ENCODE measurements around the gene IFT52.
A peak's percentile ranks its signal among the peaks of the same experiment; 100 is the strongest.

The IFT52 gene

DNA sequence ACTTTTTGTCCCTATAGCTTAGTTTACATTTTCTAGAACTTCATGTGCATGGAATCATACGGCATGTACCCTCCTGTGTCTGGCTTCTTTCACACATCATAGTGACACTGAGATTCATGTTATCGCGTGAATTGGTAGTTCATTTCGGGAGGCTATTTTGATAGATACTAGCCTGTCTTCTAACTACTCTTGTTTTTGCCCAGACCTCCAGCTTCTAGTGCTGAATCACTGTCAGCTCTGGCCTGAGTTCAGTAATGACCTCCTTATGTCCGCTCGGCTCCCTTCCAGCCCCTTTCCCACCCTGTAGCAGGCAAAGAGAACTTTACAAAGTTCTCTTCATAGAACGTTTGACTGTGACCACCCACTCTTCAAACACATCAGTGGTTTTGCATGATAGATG is 90.2 kb downstream of the IFT52 start:
- H2AFZ ChIP-seq (ENCODE audit: low read depth) = no peak overlapping the region
- H4K20me1 ChIP-seq (ENCODE audit: insufficient read depth) = no peaks in the 10 kb centered on the region
- H3K27ac ChIP-seq = peak overlapping the region; percentile 99
- peaks cover 77% of the 10 kb centered on the region for H3K79me2 ChIP-seq (ENCODE audit: insufficient read depth, low read depth)
- TF ChIP-seq, protein P1, sequence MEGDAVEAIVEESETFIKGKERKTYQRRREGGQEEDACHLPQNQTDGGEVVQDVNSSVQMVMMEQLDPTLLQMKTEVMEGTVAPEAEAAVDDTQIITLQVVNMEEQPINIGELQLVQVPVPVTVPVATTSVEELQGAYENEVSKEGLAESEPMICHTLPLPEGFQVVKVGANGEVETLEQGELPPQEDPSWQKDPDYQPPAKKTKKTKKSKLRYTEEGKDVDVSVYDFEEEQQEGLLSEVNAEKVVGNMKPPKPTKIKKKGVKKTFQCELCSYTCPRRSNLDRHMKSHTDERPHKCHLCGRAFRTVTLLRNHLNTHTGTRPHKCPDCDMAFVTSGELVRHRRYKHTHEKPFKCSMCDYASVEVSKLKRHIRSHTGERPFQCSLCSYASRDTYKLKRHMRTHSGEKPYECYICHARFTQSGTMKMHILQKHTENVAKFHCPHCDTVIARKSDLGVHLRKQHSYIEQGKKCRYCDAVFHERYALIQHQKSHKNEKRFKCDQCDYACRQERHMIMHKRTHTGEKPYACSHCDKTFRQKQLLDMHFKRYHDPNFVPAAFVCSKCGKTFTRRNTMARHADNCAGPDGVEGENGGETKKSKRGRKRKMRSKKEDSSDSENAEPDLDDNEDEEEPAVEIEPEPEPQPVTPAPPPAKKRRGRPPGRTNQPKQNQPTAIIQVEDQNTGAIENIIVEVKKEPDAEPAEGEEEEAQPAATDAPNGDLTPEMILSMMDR (conservative IDR thresholded peaks at IDR 0.05; ENCODE audit: low read depth, low read length) = no peak
- no peak overlapping the region for H3K4me3 ChIP-seq (IDR thresholded peaks at IDR 0.05; ENCODE audit: insufficient read depth, low read depth, low read length)
- peaks cover 11% of the 10 kb centered on the region; the same call in 1 of the 2 replicates for H3K36me3 ChIP-seq (ENCODE audit: insufficient read depth)
- H3K9ac ChIP-seq = peak overlapping the region; percentile 90
- H3K4me2 ChIP-seq = peak overlapping the region; percentile 89
- H3K27me3 ChIP-seq (ENCODE audit: insufficient read depth, low read depth) = no peaks in the 10 kb centered on the region
- peaks cover 83% of the 10 kb centered on the region for H3K4me1 ChIP-seq (ENCODE audit: low read depth, poor library complexity, severe bottlenecking)

DNA sequence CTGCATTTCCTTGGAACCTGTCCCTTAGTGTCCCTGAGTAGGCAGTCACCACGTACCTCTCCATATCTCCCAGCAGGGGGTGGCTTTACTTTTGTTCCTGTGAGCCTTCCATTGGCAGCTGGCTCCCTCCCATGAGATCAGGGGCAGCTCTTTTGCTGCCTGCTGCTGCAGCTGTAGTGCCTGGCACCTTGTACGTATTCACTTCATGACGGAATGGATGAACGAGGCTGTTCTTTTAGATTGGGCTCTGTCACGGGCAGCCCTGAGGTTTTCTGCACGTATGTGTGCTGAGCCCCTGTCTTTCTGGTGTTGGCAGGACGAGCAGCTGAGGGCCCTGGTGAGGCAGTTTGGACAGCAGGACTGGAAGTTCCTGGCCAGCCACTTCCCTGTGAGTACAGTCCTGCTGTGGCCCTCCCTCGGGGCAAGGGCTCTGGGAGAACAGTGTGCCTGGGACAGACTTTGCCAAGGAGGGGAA is 90.8 kb downstream of the IFT52 start:
- Histone ChIP-seq H3K4me1 (ENCODE audit: low read depth, poor library complexity, severe bottlenecking) (peaks cover 83% of the 10 kb centered on the region), H3K27ac (peak overlapping the region; percentile 99), H4K20me1 (ENCODE audit: insufficient read depth) (no peaks in the 10 kb centered on the region), H3K36me3 (ENCODE audit: insufficient read depth) (peaks cover 12% of the 10 kb centered on the region), H3K27me3 (ENCODE audit: insufficient read depth, low read depth) (no peaks in the 10 kb centered on the region), H3K4me2 (peak overlapping the region; percentile 89), H2AFZ (ENCODE audit: low read depth) (no peak overlapping the region), H3K4me3 (IDR thresholded peaks at IDR 0.05; ENCODE audit: insufficient read depth, low read depth, low read length) (no peak overlapping the region), H3K79me2 (ENCODE audit: insufficient read depth, low read depth) (peaks cover 77% of the 10 kb centered on the region), H3K9ac (peak overlapping the region; percentile 90)
- TF ChIP-seq, protein P1 (conservative IDR thresholded peaks at IDR 0.05; ENCODE audit: low read depth, low read length) = peak; percentile 72

DNA sequence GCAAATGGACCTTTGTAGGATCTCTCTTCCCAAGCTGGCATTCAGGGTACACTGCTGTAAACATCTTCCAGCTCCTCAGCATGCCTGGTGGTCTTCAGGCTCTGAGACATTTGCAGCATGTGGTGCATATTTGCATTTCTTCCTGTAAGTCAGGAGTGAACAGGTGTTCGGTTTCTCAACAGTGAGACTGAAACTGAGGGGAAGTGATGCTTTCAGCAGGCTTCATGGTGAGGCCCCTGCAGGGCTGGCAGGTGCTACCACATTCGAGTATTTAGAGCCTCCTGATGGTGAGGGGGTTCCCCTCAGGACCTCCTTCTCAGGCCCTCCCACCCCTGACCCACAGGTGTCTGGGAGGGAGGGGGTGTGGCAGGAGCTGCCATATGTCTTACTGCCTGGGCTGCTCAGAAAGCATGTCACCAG is 91.3 kb downstream of the IFT52 start:
- Histone ChIP-seq H4K20me1 (ENCODE audit: insufficient read depth) (no peaks in the 10 kb centered on the region), H2AFZ (ENCODE audit: low read depth) (peak overlapping the region; percentile 25; the same call in 1 of the 2 replicates), H3K4me3 (IDR thresholded peaks at IDR 0.05; ENCODE audit: insufficient read depth, low read depth, low read length) (peak overlapping the region; percentile 7)

DNA sequence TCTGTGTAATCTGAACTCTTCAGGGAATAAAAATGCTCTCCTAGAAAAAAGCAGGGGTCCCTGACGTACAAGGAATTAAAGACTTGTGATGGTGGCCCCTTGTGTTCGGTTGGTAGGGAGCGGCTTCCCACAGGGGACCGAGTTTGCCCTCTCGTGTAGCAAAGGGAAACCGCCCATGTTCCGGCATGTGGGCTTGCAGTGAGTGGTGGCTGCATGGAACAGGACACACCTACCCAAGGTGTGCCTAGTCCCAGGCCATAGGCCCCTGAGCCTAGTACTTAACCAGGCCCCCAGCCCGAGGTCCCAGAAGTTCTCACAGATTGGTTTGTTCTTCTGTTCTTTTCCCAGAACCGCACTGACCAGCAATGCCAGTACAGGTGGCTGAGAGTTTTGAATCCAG is 91.7 kb downstream of the IFT52 start:
- H3K36me3 ChIP-seq (ENCODE audit: insufficient read depth) = peaks cover 21% of the 10 kb centered on the region
- peaks cover 83% of the 10 kb centered on the region for H3K4me1 ChIP-seq (ENCODE audit: low read depth, poor library complexity, severe bottlenecking)
- H3K4me3 ChIP-seq (IDR thresholded peaks at IDR 0.05; ENCODE audit: insufficient read depth, low read depth, low read length) = peak overlapping the region; percentile 7
- TF ChIP-seq, protein P1 (conservative IDR thresholded peaks at IDR 0.05; ENCODE audit: low read depth, low read length) = no peak
- H2AFZ ChIP-seq (ENCODE audit: low read depth) = peak overlapping the region; percentile 25; the same call in 1 of the 2 replicates
- no peaks in the 10 kb centered on the region for H3K27me3 ChIP-seq (ENCODE audit: insufficient read depth, low read depth)
- H3K9ac ChIP-seq = peak overlapping the region; percentile 30; the same call in 1 of the 2 replicates
- peaks cover 73% of the 10 kb centered on the region for H3K79me2 ChIP-seq (ENCODE audit: insufficient read depth, low read depth)
- H3K27ac ChIP-seq = peak overlapping the region; percentile 99
- H3K4me2 ChIP-seq = peak overlapping the region; percentile 83
- no peaks in the 10 kb centered on the region for H4K20me1 ChIP-seq (ENCODE audit: insufficient read depth)

More for the DNA sequence above, 91.3 kb downstream of the IFT52 start:
- Histone ChIP-seq H3K4me2 (peak overlapping the region; percentile 89), H3K79me2 (ENCODE audit: insufficient read depth, low read depth) (peaks cover 76% of the 10 kb centered on the region), H3K27me3 (ENCODE audit: insufficient read depth, low read depth) (no peaks in the 10 kb centered on the region), H3K4me1 (ENCODE audit: low read depth, poor library complexity, severe bottlenecking) (peaks cover 83% of the 10 kb centered on the region), H3K27ac (peak overlapping the region; percentile 99), H3K9ac (peak overlapping the region; percentile 90), H3K36me3 (ENCODE audit: insufficient read depth) (peaks cover 17% of the 10 kb centered on the region)
- TF ChIP-seq, protein P1 (conservative IDR thresholded peaks at IDR 0.05; ENCODE audit: low read depth, low read length) = no peak
